HG03159 (cell line): ENCODE data around the gene LEPROT.

ENCODE experiments used
- ATAC-seq: cut with Tn5 transposase; IDR thresholded peaks from one replicate; pipeline ENCODE4 v1.9.1; 2021; ENCODE audit warnings: mild to moderate bottlenecking, moderate library complexity; ENCODE audit not compliant: unreplicated experiment

The LEPROT gene

GRCh38 chr1:65471861-65472332 is 51.4 kb downstream of the LEPROT start:
- no peak for ATAC-seq

GRCh38 chr1:65476327-65476726 is 55.9 kb downstream of the LEPROT start:
- no peak for ATAC-seq

GRCh38 chr1:65477414-65478378 is 57.2 kb downstream of the LEPROT start:
- no peak for ATAC-seq

- ATAC-seq = no peak
These were observed 58.0 kb downstream of the LEPROT start for GRCh38 chr1:65478379-65479026.

GRCh38 chr1:65479554-65480204 is 59.2 kb downstream of the LEPROT start:
- no peak for ATAC-seq

- no peak for ATAC-seq
These were observed 60.4 kb downstream of the LEPROT start for GRCh38 chr1:65480684-65481405.

DNA sequence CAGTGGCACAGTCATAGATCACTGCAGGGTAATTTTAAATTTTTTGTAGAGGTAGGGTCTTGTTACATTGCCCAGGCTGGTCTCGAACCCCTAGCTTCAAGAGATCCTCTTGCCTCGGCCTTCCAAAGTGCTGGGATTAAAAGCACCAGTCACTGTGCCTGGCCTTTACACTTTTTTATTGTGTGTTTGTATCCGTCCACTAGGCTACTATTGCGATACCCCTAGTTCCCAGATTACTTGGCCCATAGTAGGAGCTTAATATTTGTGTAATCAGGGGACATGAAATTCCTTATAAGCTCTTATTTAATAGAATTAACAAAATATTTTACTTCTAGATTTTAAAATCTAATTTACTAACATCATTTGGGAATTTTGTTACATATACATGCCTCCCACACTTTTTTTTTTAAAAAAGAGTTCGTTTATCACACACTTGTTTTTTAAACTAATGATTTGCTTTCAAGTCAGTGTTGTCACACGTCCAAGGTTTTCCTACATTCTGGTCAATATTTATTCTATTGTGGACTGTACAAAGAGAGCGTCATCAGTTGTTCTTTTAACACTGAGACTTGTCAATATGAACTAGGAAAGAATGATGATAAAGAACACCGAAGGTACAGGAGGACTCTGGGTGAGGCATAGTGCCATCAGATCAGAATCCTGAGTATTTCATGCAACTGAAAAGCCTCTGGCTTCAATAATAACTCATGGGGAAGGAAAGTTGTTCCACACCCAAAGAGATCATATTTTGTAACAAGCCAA is 63.7 kb downstream of the LEPROT start:
- ATAC-seq = no peak
